ENCODE measurements around the gene FARP1.

DNA sequence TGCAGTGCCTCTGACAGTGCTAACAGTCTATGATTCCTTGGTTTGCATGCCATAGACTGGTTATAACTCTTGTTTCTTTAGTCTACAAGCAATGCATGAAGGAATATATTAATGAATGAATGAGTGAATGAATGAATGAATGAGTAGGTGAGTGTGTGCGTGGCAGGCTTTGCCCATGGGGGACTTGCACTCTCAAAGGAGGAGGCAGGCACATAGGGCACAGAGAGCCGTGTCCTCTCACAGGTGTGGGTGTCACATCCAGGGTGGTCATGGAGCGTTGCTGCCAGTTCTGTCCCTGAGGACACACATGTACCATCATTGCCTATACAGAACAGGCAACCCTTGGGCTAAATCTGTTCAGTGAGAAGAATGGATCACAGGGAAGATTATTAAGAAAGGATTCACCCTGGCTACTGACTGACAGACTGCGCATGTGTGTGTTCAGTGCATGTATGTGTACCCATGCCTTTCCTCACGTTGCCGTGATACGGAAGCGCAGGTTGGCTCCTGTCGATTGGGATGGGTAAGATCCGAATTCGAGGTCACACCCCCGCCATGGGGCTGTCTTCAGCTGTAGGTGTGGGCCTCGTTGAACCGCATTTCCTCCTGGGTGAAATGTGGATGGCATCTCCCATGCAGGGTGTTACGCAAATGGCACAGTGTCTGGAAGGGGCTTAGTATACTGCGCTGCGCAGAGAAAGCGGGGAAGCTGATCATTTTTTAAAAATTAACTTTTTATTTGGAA, 272.6 kb downstream of the FARP1 start:
- TF ChIP-seq POLR2A (IDR thresholded peaks at IDR 0.05; ENCODE audit: insufficient read depth in 1 of 2, low read depth in 2 of 2, low read length in 2 of 2) (no peak), ZNF703 (CRISPR knock-in tag; IDR thresholded peaks at IDR 0.05; ENCODE audit: borderline replicate concordance) (no peak)

Data from HepG2 (cell line).